ENCODE results near the gene NKD1.

Gene NKD1

DNA sequence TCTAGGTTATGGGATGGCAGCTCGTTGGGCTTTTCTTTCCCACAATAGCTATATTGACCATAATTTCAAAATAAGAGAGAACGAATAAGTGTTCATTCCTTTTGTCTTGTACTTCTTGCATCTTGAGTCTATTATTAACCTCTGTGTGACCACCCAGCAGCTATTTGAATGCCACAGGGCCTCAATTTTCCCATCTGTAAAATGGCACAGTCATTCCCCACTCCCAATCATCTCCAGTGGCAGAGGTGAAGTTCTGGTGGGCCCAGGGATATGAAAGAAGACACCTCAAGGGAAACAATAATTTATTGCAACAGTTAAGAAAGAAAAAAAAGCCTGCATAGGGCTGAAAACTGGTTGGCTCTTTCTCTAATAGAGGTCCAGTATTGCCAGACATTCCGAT lies 28.6 kb upstream of the NKD1 start:
- no peak for DNase-seq
- Histone ChIP-seq H3K9me3 (ENCODE audit: control insufficient read depth, low read length) (peaks cover 4% of the 10 kb centered on the region), H3K27me3 (replicated peaks; ENCODE audit: control insufficient read depth, insufficient read depth, low read length, poor library complexity, severe bottlenecking) (no peaks in the 10 kb centered on the region), H3K36me3 (ENCODE audit: control insufficient read depth, insufficient read depth, low read length) (no peaks in the 10 kb centered on the region), H3K4me1 (ENCODE audit: control insufficient read depth, insufficient read depth, low read length, poor library complexity, severe bottlenecking) (no peaks in the 10 kb centered on the region), H3K4me3 (ENCODE audit: insufficient read depth, low read depth, low read length, poor library complexity, severe bottlenecking) (no peak overlapping the region), H3K27ac (ENCODE audit: insufficient read depth, low read length, poor library complexity, severe bottlenecking) (no peak overlapping the region)

DNA sequence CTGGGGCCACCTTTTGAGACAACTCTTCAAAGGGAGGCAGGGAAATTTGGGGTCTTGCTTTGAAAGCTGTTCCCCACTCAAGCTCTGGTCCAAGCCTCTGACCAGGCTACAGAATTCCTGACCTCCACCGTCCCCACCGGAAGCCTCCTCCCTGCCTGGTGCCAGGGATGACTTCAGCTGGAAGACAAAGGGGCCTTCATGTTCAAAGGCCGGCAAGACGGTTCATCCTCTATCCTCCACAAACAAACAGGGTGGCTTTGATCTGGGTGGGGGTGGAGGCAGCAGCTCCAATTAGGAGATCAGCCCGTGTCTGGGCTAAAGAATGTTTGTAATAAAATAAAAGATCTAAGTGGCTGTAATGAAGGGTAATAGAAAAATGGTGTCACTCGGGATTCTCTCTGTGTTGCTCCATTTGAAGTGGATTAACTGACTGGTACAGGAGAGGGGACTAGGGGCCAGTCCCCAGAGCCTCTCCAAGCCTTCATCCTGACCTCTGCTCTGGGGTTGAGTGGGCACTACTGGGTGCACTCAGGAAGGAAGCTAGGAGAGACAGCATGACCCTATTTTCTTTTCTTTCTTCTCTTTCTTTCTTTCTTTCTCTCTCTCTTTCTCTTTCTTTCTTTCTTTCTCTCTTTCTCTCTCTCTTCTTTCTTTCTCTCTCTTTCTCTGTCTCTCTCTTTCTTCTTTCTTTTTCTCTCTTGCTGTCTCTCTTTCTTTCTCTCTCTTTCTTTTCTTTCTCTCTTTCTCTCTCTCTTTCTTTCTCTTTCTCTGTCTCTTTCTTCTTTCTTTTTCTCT lies 27.5 kb upstream of the NKD1 start:
- no peaks in the 10 kb centered on the region for H3K27me3 ChIP-seq (replicated peaks; ENCODE audit: control insufficient read depth, insufficient read depth, low read length, poor library complexity, severe bottlenecking)
- no peak for DNase-seq
- H3K27ac ChIP-seq (ENCODE audit: insufficient read depth, low read length, poor library complexity, severe bottlenecking): no peak overlapping the region
- no peaks in the 10 kb centered on the region for H3K4me1 ChIP-seq (ENCODE audit: control insufficient read depth, insufficient read depth, low read length, poor library complexity, severe bottlenecking)
- no peak overlapping the region for H3K4me3 ChIP-seq (ENCODE audit: insufficient read depth, low read depth, low read length, poor library complexity, severe bottlenecking)
- H3K36me3 ChIP-seq (ENCODE audit: control insufficient read depth, insufficient read depth, low read length): no peaks in the 10 kb centered on the region
- H3K9me3 ChIP-seq (ENCODE audit: control insufficient read depth, low read length): peaks cover 4% of the 10 kb centered on the region

GRCh38 chr16:50521246-50521900 lies 26.8 kb upstream of the NKD1 start:
- H3K27me3 ChIP-seq (replicated peaks; ENCODE audit: control insufficient read depth, insufficient read depth, low read length, poor library complexity, severe bottlenecking): no peaks in the 10 kb centered on the region
- H3K4me1 ChIP-seq (ENCODE audit: control insufficient read depth, insufficient read depth, low read length, poor library complexity, severe bottlenecking): no peaks in the 10 kb centered on the region
- H3K9me3 ChIP-seq (ENCODE audit: control insufficient read depth, low read length): peaks cover 2% of the 10 kb centered on the region
- no peak for DNase-seq
- H3K36me3 ChIP-seq (ENCODE audit: control insufficient read depth, insufficient read depth, low read length): no peaks in the 10 kb centered on the region
- no peak overlapping the region for H3K4me3 ChIP-seq (ENCODE audit: insufficient read depth, low read depth, low read length, poor library complexity, severe bottlenecking)
- no peak overlapping the region for H3K27ac ChIP-seq (ENCODE audit: insufficient read depth, low read length, poor library complexity, severe bottlenecking)

DNA sequence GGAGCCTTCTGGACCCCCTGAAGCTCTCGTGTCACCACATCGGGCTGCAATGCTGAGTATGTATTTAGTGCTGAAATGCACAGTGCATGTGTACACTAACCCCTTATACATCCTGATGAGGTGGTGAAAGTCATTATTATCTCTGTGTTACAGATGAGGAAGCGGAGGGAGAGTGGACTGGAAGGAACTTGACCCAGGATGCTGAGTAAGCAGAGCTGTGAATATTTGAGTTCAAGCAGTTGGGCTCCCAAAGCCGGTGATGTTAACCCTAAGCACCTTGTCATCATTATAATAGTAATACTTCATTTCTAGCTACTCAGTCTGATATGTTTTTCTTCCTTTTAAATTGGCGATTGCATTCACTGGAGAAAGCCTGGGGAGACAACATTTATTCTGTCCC lies 25.9 kb upstream of the NKD1 start:
- Histone ChIP-seq H3K27me3 (replicated peaks; ENCODE audit: control insufficient read depth, insufficient read depth, low read length, poor library complexity, severe bottlenecking) (no peaks in the 10 kb centered on the region), H3K36me3 (ENCODE audit: control insufficient read depth, insufficient read depth, low read length) (no peaks in the 10 kb centered on the region), H3K27ac (ENCODE audit: insufficient read depth, low read length, poor library complexity, severe bottlenecking) (no peak overlapping the region), H3K4me1 (ENCODE audit: control insufficient read depth, insufficient read depth, low read length, poor library complexity, severe bottlenecking) (no peaks in the 10 kb centered on the region), H3K4me3 (ENCODE audit: insufficient read depth, low read depth, low read length, poor library complexity, severe bottlenecking) (no peak overlapping the region), H3K9me3 (ENCODE audit: control insufficient read depth, low read length) (no peaks in the 10 kb centered on the region)
- DNase-seq: no peak

DNA sequence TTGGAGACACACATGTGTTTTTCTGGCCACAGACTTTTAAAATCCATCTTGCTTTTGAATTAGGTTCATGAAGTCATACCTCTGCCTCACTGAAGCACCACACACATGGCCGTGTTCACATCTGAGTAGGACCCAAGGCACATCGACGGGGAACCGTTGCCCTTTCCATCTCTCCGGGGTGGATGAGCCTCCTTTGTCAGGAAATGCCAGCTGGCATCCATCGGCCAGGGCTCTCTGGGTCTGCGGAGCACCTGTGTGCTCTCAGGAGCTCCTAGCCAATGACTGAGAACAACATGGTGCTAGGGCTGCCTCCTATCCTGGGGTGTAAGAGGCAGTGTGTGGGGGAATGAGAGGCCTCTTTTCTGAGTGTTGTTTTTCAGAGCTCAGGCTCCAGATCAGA lies 24.5 kb upstream of the NKD1 start:
- Histone ChIP-seq H3K4me1 (ENCODE audit: control insufficient read depth, insufficient read depth, low read length, poor library complexity, severe bottlenecking) (no peaks in the 10 kb centered on the region), H3K4me3 (ENCODE audit: insufficient read depth, low read depth, low read length, poor library complexity, severe bottlenecking) (no peak overlapping the region), H3K9me3 (ENCODE audit: control insufficient read depth, low read length) (no peaks in the 10 kb centered on the region), H3K27ac (ENCODE audit: insufficient read depth, low read length, poor library complexity, severe bottlenecking) (no peak overlapping the region), H3K27me3 (replicated peaks; ENCODE audit: control insufficient read depth, insufficient read depth, low read length, poor library complexity, severe bottlenecking) (no peaks in the 10 kb centered on the region), H3K36me3 (ENCODE audit: control insufficient read depth, insufficient read depth, low read length) (no peaks in the 10 kb centered on the region)
- no peak for DNase-seq

- H3K27me3 ChIP-seq (replicated peaks; ENCODE audit: control insufficient read depth, insufficient read depth, low read length, poor library complexity, severe bottlenecking): no peaks in the 10 kb centered on the region
- H3K4me3 ChIP-seq (ENCODE audit: insufficient read depth, low read depth, low read length, poor library complexity, severe bottlenecking): no peak overlapping the region
- H3K4me1 ChIP-seq (ENCODE audit: control insufficient read depth, insufficient read depth, low read length, poor library complexity, severe bottlenecking): no peaks in the 10 kb centered on the region
- no peak overlapping the region for H3K27ac ChIP-seq (ENCODE audit: insufficient read depth, low read length, poor library complexity, severe bottlenecking)
- no peak for DNase-seq
- H3K9me3 ChIP-seq (ENCODE audit: control insufficient read depth, low read length): no peaks in the 10 kb centered on the region
- H3K36me3 ChIP-seq (ENCODE audit: control insufficient read depth, insufficient read depth, low read length): no peaks in the 10 kb centered on the region
Measured at GRCh38 chr16:50525262-50525661, 22.9 kb upstream of the NKD1 start.

DNA sequence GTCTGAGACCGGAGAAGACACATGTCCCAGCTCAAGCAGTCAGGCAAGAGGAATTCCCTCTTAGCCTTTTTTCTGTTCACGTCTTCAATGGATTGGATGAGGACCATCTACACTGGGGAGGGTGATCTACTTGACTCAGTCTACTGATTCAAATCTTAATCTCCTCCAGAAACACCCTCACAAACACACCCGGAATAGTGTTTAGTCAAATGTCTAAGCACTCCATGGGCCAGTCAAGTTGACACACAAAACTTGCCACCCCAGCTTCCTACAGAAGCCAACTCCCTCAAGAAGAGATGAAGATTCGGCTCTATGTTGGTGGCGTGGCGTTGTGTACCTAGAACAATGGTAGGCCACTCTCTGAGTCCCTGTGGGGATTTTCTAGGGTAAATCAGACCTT lies 22.5 kb upstream of the NKD1 start:
- H3K36me3 ChIP-seq (ENCODE audit: control insufficient read depth, insufficient read depth, low read length): no peaks in the 10 kb centered on the region
- no peaks in the 10 kb centered on the region for H3K27me3 ChIP-seq (replicated peaks; ENCODE audit: control insufficient read depth, insufficient read depth, low read length, poor library complexity, severe bottlenecking)
- H3K27ac ChIP-seq (ENCODE audit: insufficient read depth, low read length, poor library complexity, severe bottlenecking): no peak overlapping the region
- no peaks in the 10 kb centered on the region for H3K4me1 ChIP-seq (ENCODE audit: control insufficient read depth, insufficient read depth, low read length, poor library complexity, severe bottlenecking)
- no peaks in the 10 kb centered on the region for H3K9me3 ChIP-seq (ENCODE audit: control insufficient read depth, low read length)
- DNase-seq: no peak
- H3K4me3 ChIP-seq (ENCODE audit: insufficient read depth, low read depth, low read length, poor library complexity, severe bottlenecking): no peak overlapping the region

- Histone ChIP-seq H3K36me3 (ENCODE audit: control insufficient read depth, insufficient read depth, low read length) (no peaks in the 10 kb centered on the region), H3K4me1 (ENCODE audit: control insufficient read depth, insufficient read depth, low read length, poor library complexity, severe bottlenecking) (no peaks in the 10 kb centered on the region), H3K27ac (ENCODE audit: insufficient read depth, low read length, poor library complexity, severe bottlenecking) (no peak overlapping the region), H3K27me3 (replicated peaks; ENCODE audit: control insufficient read depth, insufficient read depth, low read length, poor library complexity, severe bottlenecking) (no peaks in the 10 kb centered on the region), H3K4me3 (ENCODE audit: insufficient read depth, low read depth, low read length, poor library complexity, severe bottlenecking) (no peak overlapping the region), H3K9me3 (ENCODE audit: control insufficient read depth, low read length) (no peaks in the 10 kb centered on the region)
- no peak for DNase-seq
Measured at GRCh38 chr16:50526249-50526648, 21.9 kb upstream of the NKD1 start.

- Histone ChIP-seq H3K4me3 (ENCODE audit: insufficient read depth, low read depth, low read length, poor library complexity, severe bottlenecking) (no peak overlapping the region), H3K27ac (ENCODE audit: insufficient read depth, low read length, poor library complexity, severe bottlenecking) (no peak overlapping the region), H3K36me3 (ENCODE audit: control insufficient read depth, insufficient read depth, low read length) (no peaks in the 10 kb centered on the region), H3K4me1 (ENCODE audit: control insufficient read depth, insufficient read depth, low read length, poor library complexity, severe bottlenecking) (no peaks in the 10 kb centered on the region), H3K9me3 (ENCODE audit: control insufficient read depth, low read length) (no peaks in the 10 kb centered on the region), H3K27me3 (replicated peaks; ENCODE audit: control insufficient read depth, insufficient read depth, low read length, poor library complexity, severe bottlenecking) (no peaks in the 10 kb centered on the region)
- DNase-seq: no peak
Measured at GRCh38 chr16:50526796-50527195, 21.4 kb upstream of the NKD1 start.

GRCh38 chr16:50528820-50529219 lies 19.4 kb upstream of the NKD1 start:
- Histone ChIP-seq H3K9me3 (ENCODE audit: control insufficient read depth, low read length) (no peaks in the 10 kb centered on the region), H3K36me3 (ENCODE audit: control insufficient read depth, insufficient read depth, low read length) (no peaks in the 10 kb centered on the region), H3K27ac (ENCODE audit: insufficient read depth, low read length, poor library complexity, severe bottlenecking) (no peak overlapping the region), H3K4me1 (ENCODE audit: control insufficient read depth, insufficient read depth, low read length, poor library complexity, severe bottlenecking) (no peaks in the 10 kb centered on the region), H3K4me3 (ENCODE audit: insufficient read depth, low read depth, low read length, poor library complexity, severe bottlenecking) (no peak overlapping the region), H3K27me3 (replicated peaks; ENCODE audit: control insufficient read depth, insufficient read depth, low read length, poor library complexity, severe bottlenecking) (no peaks in the 10 kb centered on the region)
- no peak for DNase-seq

All from effector memory CD4-positive, alpha-beta T cell (primary cell).